Measurements from ENCODE around the gene CACNA1D.

The CACNA1D gene

GRCh38 chr3:53478921-53479664, 15.3 kb upstream of the CACNA1D start:
- no peak overlapping the region for H3K27ac ChIP-seq
- no peak for TF ChIP-seq CTCF (conservative IDR thresholded peaks at IDR 0.05)
- TF ChIP-seq ZFX (IDR thresholded peaks at IDR 0.05) = no peak

GRCh38 chr3:53482227-53482626, 12.2 kb upstream of the CACNA1D start:
- TF ChIP-seq ZFX (IDR thresholded peaks at IDR 0.05) (no peak), CTCF (conservative IDR thresholded peaks at IDR 0.05) (no peak)

GRCh38 chr3:53483821-53484220, 10.6 kb upstream of the CACNA1D start:
- peak overlapping the region; percentile 14 for H3K27ac ChIP-seq
- no peak for TF ChIP-seq ZFX (IDR thresholded peaks at IDR 0.05)
- TF ChIP-seq CTCF (conservative IDR thresholded peaks at IDR 0.05) = no peak

More at GRCh38 chr3:53482227-53482626, 12.2 kb upstream of the CACNA1D start:
- H3K27ac ChIP-seq = no peak overlapping the region

GRCh38 chr3:53484984-53485383, 9.4 kb upstream of the CACNA1D start:
- no peak for TF ChIP-seq ZFX (IDR thresholded peaks at IDR 0.05)
- no peak for TF ChIP-seq CTCF (conservative IDR thresholded peaks at IDR 0.05)
- no peak overlapping the region for H3K27ac ChIP-seq

GRCh38 chr3:53485675-53486403, 8.6 kb upstream of the CACNA1D start:
- TF ChIP-seq ZFX (IDR thresholded peaks at IDR 0.05) (no peak), CTCF (conservative IDR thresholded peaks at IDR 0.05) (no peak)
- H3K27ac ChIP-seq = no peak overlapping the region

GRCh38 chr3:53486961-53487654, 7.3 kb upstream of the CACNA1D start:
- TF ChIP-seq ZFX (IDR thresholded peaks at IDR 0.05) (no peak), CTCF (conservative IDR thresholded peaks at IDR 0.05) (peak; percentile 13; the same call in 1 of the 2 replicates)
- no peak overlapping the region for H3K27ac ChIP-seq

GRCh38 chr3:53489386-53489785, 5.0 kb upstream of the CACNA1D start:
- no peak overlapping the region for H3K27ac ChIP-seq

More at GRCh38 chr3:53489386-53489785, 5.0 kb upstream of the CACNA1D start:
- TF ChIP-seq CTCF (conservative IDR thresholded peaks at IDR 0.05) (no peak), ZFX (IDR thresholded peaks at IDR 0.05) (no peak)

All from C4-2B (cell line).